ENCODE data around the gene RAB27A. TPM values are rescaled to one million over a fixed set of nuclear protein-coding genes. Genes with fewer than 3 reads are reported as not detected.
"Not testable (repeated sequence)": the region's sequence is repeated elsewhere in the genome, so short reads cannot be mapped to it uniquely, and the experiment has no call there.

The RAB27A gene
- total and polyA plus RNA-seq, 11 donors, result 1.4 to 17.2 (median 4.2) TPM

DNA sequence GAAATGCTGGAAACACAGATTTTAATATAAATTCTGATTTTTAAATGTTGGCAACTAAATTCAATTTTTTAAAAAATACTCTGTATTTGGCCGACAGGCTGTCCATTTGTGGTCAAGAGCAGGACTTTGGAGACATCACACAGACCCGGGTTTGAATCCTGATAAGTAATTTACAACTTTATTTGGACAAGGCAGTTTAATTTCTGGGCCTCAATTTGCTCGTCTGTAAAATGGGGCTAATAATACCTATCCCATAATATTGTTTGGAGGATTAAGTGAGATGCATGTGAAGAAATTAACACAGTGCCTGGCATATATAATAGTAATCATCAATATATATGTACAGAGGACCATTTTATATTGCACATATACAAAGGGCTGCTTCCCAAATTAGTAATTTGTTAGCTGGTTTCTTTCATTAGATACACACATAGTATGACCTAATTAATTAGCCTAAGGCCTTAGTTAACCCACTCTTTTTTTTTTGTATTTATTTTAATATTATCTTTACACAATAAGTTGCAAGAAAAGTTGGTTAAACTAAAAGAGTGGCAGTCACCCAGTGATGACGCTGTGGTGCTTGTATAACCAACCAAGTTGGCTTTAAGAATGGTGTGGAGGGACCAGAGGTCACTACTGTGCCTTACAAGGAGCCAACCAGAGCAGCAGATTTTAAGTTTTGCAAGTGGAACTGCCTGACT, 30.1 kb upstream of the RAB27A start:
- Histone ChIP-seq H3K27me3 (no peaks in the 10 kb centered on the region), H3K9me3 (no peaks in the 10 kb centered on the region), H3K4me1 (peaks cover 4 to 61% (median 24%) of the 10 kb centered on the region in 12 donors), H3K36me3 (peaks cover 0 to 6% (median 4%) of the 10 kb centered on the region in 9 donors), H3K27ac (peak overlapping the region in 10 of 12 donors; percentile 13 to 95 (median 85)), H3K4me3 (peak overlapping the region; percentile 65 to 95 (median 76))
- TF ChIP-seq, protein P1, sequence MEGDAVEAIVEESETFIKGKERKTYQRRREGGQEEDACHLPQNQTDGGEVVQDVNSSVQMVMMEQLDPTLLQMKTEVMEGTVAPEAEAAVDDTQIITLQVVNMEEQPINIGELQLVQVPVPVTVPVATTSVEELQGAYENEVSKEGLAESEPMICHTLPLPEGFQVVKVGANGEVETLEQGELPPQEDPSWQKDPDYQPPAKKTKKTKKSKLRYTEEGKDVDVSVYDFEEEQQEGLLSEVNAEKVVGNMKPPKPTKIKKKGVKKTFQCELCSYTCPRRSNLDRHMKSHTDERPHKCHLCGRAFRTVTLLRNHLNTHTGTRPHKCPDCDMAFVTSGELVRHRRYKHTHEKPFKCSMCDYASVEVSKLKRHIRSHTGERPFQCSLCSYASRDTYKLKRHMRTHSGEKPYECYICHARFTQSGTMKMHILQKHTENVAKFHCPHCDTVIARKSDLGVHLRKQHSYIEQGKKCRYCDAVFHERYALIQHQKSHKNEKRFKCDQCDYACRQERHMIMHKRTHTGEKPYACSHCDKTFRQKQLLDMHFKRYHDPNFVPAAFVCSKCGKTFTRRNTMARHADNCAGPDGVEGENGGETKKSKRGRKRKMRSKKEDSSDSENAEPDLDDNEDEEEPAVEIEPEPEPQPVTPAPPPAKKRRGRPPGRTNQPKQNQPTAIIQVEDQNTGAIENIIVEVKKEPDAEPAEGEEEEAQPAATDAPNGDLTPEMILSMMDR (IDR thresholded peaks at IDR 0.05), result no peak
- no peak for TF ChIP-seq POLR2A (IDR thresholded peaks at IDR 0.05)
- DNase-seq (no peak), ATAC-seq (no peak)
- WGBS, 4 donors, result 71 to 81% (median 76%) methylated on average over 4 of the region's 4 CpGs
- intact Hi-C loops (cut with DNase I), result loop anchor here in 2 of 10 donors (2.0 to 10.0 kb wide), 2 partner anchors 55 to 89 kb away; partner anchors contain the start of genes CCPG1 (in 1 of the 2) and PIERCE2 (in 1 of the 2)

DNA sequence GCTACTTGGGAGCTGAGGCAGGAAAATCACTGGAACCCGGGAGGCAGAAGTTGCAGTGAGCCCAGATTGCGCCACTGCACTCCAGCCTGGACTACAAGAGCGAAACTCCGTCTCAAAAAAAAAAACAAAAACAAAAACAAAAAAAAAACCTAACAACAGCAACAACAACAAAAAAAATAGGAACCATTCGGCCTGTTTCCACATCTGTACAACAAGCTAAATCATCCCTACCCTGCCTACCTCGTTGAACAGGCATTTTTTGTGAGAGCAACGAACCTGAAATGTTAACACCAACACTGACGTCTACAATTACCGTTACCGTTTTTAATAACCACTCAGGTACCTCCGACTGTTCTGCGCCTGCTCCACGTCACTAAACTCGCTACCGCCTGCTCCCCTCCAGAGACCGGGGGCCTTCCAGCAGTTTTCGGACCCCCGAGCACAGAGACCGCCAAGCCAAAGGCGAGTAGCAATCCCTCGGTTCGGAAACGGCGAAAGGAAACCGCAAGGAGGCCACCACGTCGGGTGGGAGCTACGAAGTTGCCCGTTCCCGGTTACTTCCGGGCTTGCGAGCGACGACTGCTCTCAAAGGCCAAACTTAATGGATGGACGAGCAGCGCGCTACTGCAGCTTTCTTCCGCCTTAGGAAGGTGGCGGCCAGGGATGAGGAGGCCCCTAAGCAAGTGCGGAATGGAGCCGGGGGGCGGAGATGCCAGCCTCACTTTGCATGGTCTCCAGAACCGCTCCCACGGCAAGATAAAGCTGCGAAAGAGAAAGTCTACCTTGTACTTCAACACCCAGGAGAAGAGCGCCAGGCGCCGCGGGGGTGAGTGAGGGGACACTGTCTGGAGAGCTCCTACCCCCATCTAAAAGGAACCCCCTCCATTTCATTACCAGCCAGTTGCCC, 29.2 kb upstream of the RAB27A start, which contains the start of the genes PIGB and PIGBOS1:
PIGB (plus strand) TSS at position 635 of the 907 bp plus-strand sequence; CDS start at position 664, 29 bp downstream.
PIGBOS1 (minus strand) TSS at position 536 of the 907 bp plus-strand sequence. CDS start 1,331 bp downstream, outside the sequence.
- 2 to 3% (median 2%) methylated on average over 48 to 49 of the region's 49 CpGs for WGBS, 4 donors
- ATAC-seq (peak; percentile 93 to 99 (median 99)), DNase-seq (peak; percentile 86 to 91 (median 90))
- Histone ChIP-seq H3K36me3 (peaks cover 0 to 5% (median under 1%) of the 10 kb centered on the region in 9 donors), H3K27ac (peak within 1 kb of the TSS; percentile 19 to 95 (median 85)), H3K9me3 (no peaks in the 10 kb centered on the region), H3K4me3 (peak within 1 kb of the TSS; percentile 65 to 95 (median 76)), H3K27me3 (no peaks in the 10 kb centered on the region), H3K4me1 (peaks cover 4 to 58% (median 24%) of the 10 kb centered on the region in 12 donors)
- intact Hi-C loops (cut with DNase I), result loop anchor here in 1 of 10 donors (2.0 kb wide), 1 partner anchor 90 kb away; the partner anchor contains the start of genes CCPG1 and PIERCE2
- TF ChIP-seq POLR2A (IDR thresholded peaks at IDR 0.05), result peak in 1 of 2 donors; percentile 49
- TF ChIP-seq, protein P1 (IDR thresholded peaks at IDR 0.05), result peak in 5 of 12 donors; percentile 6 to 28 (median 11)

DNA sequence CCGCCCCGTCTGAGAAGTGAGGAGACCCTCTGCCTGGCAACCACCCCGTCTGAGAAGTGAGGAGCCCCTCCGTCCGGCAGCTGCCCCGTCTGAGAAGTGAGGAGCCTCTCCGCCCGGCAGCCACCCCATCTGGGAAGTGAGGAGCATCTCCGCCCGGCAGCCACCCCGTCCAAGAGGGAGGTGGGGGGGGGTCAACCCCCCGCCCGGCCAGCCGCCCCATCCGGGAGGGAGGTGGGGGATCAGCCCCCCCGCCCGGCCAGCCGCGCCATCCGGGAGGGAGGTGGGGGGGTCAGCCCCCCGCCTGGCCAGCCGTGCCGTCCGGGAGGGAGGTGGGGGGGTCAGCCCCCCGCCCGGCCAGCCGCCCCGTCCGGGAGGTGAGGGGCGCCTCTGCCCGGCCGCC, 13.2 kb upstream of the RAB27A start:
- H3K9me3 ChIP-seq; ATAC-seq; DNase-seq; intact Hi-C loops (cut with DNase I); H3K27me3 ChIP-seq; H3K4me3 ChIP-seq; H3K4me1 ChIP-seq; H3K27ac ChIP-seq: not testable (repeated sequence)
- peaks cover 0 to 24% (median 0%) of the 10 kb centered on the region in 9 donors for H3K36me3 ChIP-seq
- 95 to 96% methylated on average over 16 to 21 of the region's 32 CpGs; no CpG with 5 or more reads in 2 of the 4 donors for WGBS, 4 donors

DNA sequence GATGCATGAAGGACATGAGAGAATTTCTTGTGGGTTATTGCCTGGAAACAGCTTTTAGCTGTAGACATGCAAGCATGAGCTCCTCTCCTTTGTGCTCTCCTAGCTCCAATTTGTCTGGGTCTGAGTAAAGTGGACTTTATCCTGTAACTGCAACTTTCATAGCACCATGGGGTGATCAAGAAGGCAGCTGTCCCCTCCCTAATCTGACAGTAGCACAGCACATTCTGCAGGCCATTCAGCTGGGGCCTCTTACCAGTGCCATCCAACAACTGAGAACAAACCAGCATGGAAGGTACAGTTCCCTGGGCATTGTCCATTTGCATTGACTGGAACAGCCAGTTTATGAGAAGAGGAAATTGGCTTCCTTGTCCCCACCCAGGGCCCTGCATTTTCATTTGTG, 7.7 kb upstream of the RAB27A start:
- H3K4me1 ChIP-seq, result no peaks in the 10 kb centered on the region
- no peaks in the 10 kb centered on the region for H3K27me3 ChIP-seq
- intact Hi-C loops (cut with DNase I), result loop anchor here in 1 of 10 donors (10.0 kb wide), 1 partner anchor 107 kb away; the partner anchor contains the start of genes CCPG1 and PIERCE2
- TF ChIP-seq POLR2A (IDR thresholded peaks at IDR 0.05), result no peak
- TF ChIP-seq, protein P1 (IDR thresholded peaks at IDR 0.05), result no peak
- H3K27ac ChIP-seq, result no peak overlapping the region
- ATAC-seq (no peak), DNase-seq (no peak)
- H3K36me3 ChIP-seq, result no peaks in the 10 kb centered on the region
- no peaks in the 10 kb centered on the region for H3K9me3 ChIP-seq
- no peak overlapping the region for H3K4me3 ChIP-seq
